SU-DHL-6 (cell line): ENCODE data around the gene SELENOT.

Experiments used
- H2AFZ ChIP-seq: fragments of 200-600 bp; sonication (generic); 2 replicates; pipeline ENCODE4 v1.6.1; 2014; ENCODE audit warnings: low read depth, mild to moderate bottlenecking, moderate library complexity, mixed read lengths, antibody characterized with exemption, low read length; ENCODE audit not compliant: severe bottlenecking
- H3F3A ChIP-seq: fragments of 200-600 bp; shearing (Covaris generic); 2 replicates; pipeline ENCODE4 v1.6.0; 2016; ENCODE audit warnings: antibody characterized with exemption, mild to moderate bottlenecking; ENCODE audit not compliant: insufficient read depth
- H3K27ac ChIP-seq: fragments of 200-600 bp; sonication (generic); 2 replicates; pipeline ENCODE4 v1.5.1; 2016; ENCODE audit warnings: low read depth, mild to moderate bottlenecking, low read length, moderate library complexity, mixed read lengths
- H3K27me3 ChIP-seq: fragments of 200-600 bp; sonication (generic), shearing (Covaris generic); 2 replicates; pipeline ENCODE4 v1.6.0; 2014; ENCODE audit warnings: mild to moderate bottlenecking, low read length
- H3K36me3 ChIP-seq: fragments of 200-600 bp; sonication (generic); 2 replicates; pipeline ENCODE4 v1.6.1; 2014; ENCODE audit warnings: mild to moderate bottlenecking, low read length, mixed read lengths
- H3K4me2 ChIP-seq: fragments of 300-600, 200-600 bp; shearing (Covaris generic), sonication (generic); 2 replicates; pipeline ENCODE4 v1.6.0; 2014; ENCODE audit warnings: low read length, low read depth, mild to moderate bottlenecking; ENCODE audit not compliant: poor library complexity, severe bottlenecking
- H3K4me3 ChIP-seq: fragments of 200-600 bp; sonication (generic); 2 replicates; pipeline ENCODE4 v1.5.1; 2014; ENCODE audit warnings: antibody characterized with exemption, low read length, mild to moderate bottlenecking, mixed read lengths; ENCODE audit not compliant: insufficient read depth, poor library complexity, severe bottlenecking
- H3K79me2 ChIP-seq: fragments of 200-600 bp; sonication (generic); 2 replicates; pipeline ENCODE4 v1.6.1; 2014; ENCODE audit warnings: mild to moderate bottlenecking, low read length, moderate library complexity; ENCODE audit not compliant: insufficient read depth
- H3K9ac ChIP-seq: fragments of 200-600 bp; sonication (generic); 2 replicates; pipeline ENCODE4 v1.7.0; 2014; ENCODE audit warnings: mild to moderate bottlenecking, low read length
- H3K9me2 ChIP-seq: fragments of 200-600 bp; sonication (generic); replicated peaks from 2 replicates; pipeline ENCODE4 v1.6.1; 2014; ENCODE audit warnings: low read length; ENCODE audit not compliant: insufficient read depth
- H3K9me3 ChIP-seq: fragments of 200-600 bp; sonication (generic); 2 replicates; pipeline ENCODE4 v1.6.1; 2014; ENCODE audit warnings: low read length, mixed read lengths; ENCODE audit not compliant: insufficient read depth
- H4K20me1 ChIP-seq: fragments of 200-600 bp; sonication (generic); 2 replicates; pipeline ENCODE4 v1.6.1; 2014; ENCODE audit warnings: low read depth, mild to moderate bottlenecking, antibody characterized with exemption, low read length, moderate library complexity, mixed read lengths
- EZH2phosphoT487 ChIP-seq: fragments of 200-600 bp; sonication (generic), shearing (Covaris generic); conservative IDR thresholded peaks from 2 replicates; pipeline ENCODE4 v1.6.1; 2018; ENCODE audit warnings: mild to moderate bottlenecking, antibody characterized with exemption, low read length, moderate library complexity, mixed read lengths
- TF ChIP-seq, protein P1 (sequence below): fragments of 200-600 bp; sonication (generic); IDR thresholded peaks from one replicate; pipeline ENCODE4 v1.5.1; 2017; ENCODE audit warnings: antibody characterized with exemption, mild to moderate bottlenecking, low read length, moderate library complexity; ENCODE audit not compliant: insufficient read depth, poor library complexity, severe bottlenecking

Gene SELENOT

DNA sequence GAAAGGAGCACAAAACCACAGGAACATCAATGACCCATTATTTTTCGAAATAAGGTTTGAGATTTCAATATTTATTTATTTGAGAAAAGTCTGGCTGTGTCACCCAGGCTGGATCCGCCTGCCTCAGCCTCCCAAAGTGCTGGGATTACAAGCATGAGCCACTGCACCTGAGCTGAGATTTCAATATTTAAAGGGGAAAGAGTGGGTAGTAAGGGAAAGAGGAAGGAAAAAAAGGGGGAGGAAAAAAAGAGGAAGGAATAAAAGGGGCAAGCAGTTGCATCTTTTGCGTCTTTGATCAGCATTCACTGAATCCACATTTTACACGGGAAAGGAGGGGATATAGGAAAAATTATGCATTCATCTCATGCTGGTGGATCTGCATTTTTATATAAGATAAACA is 53.2 kb downstream of the SELENOT start:
- TF ChIP-seq, protein P1, sequence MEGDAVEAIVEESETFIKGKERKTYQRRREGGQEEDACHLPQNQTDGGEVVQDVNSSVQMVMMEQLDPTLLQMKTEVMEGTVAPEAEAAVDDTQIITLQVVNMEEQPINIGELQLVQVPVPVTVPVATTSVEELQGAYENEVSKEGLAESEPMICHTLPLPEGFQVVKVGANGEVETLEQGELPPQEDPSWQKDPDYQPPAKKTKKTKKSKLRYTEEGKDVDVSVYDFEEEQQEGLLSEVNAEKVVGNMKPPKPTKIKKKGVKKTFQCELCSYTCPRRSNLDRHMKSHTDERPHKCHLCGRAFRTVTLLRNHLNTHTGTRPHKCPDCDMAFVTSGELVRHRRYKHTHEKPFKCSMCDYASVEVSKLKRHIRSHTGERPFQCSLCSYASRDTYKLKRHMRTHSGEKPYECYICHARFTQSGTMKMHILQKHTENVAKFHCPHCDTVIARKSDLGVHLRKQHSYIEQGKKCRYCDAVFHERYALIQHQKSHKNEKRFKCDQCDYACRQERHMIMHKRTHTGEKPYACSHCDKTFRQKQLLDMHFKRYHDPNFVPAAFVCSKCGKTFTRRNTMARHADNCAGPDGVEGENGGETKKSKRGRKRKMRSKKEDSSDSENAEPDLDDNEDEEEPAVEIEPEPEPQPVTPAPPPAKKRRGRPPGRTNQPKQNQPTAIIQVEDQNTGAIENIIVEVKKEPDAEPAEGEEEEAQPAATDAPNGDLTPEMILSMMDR, result no peak
- TF ChIP-seq EZH2phosphoT487, result no peak
- Histone ChIP-seq H3K4me2 (no peak overlapping the region), H3K79me2 (no peaks in the 10 kb centered on the region), H3K27me3 (no peaks in the 10 kb centered on the region), H3K9ac (no peak overlapping the region), H3K4me3 (no peak overlapping the region), H3K27ac (no peak overlapping the region), H3K9me2 (no peaks in the 10 kb centered on the region), H4K20me1 (no peaks in the 10 kb centered on the region), H3F3A (no peaks in the 10 kb centered on the region), H3K9me3 (no peaks in the 10 kb centered on the region), H2AFZ (no peak overlapping the region), H3K36me3 (no peaks in the 10 kb centered on the region)

GRCh38 chr3:150662410-150663200 is 59.5 kb downstream of the SELENOT start:
- no peak overlapping the region for H3K4me3 ChIP-seq
- H3K9me2 ChIP-seq, result no peaks in the 10 kb centered on the region
- TF ChIP-seq EZH2phosphoT487, result no peak
- TF ChIP-seq, protein P1, result no peak
- H3F3A ChIP-seq, result no peaks in the 10 kb centered on the region
- H3K36me3 ChIP-seq, result no peaks in the 10 kb centered on the region
- H3K9me3 ChIP-seq, result no peaks in the 10 kb centered on the region
- H3K79me2 ChIP-seq, result no peaks in the 10 kb centered on the region
- H3K4me2 ChIP-seq, result no peak overlapping the region
- H3K27me3 ChIP-seq, result no peaks in the 10 kb centered on the region
- no peaks in the 10 kb centered on the region for H4K20me1 ChIP-seq
- H3K27ac ChIP-seq, result no peak overlapping the region
- H3K9ac ChIP-seq, result no peak overlapping the region
- H2AFZ ChIP-seq, result no peak overlapping the region

DNA sequence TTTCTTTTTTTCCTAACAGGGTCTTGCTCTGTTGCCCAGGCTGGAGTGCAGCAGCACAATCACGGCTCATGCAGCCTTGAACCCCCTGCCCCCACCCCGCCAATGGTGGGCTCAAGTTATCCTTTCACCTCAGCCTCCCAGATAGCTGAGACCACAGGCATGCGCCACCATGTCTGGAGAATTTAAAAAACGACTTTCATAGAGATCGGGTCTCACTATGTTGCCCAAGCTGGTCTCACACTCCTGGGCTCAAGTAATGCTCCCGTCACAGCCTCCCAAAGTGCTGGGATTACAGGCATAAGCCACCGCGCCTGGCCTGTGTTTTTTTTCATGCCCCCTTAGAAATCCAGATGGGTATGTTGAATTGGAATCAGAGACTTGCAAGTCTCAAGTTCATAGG is 60.3 kb downstream of the SELENOT start:
- no peaks in the 10 kb centered on the region for H3K27me3 ChIP-seq
- H3K4me3 ChIP-seq, result no peak overlapping the region
- H3K27ac ChIP-seq, result no peak overlapping the region
- no peaks in the 10 kb centered on the region for H3K36me3 ChIP-seq
- TF ChIP-seq, protein P1, result no peak
- TF ChIP-seq EZH2phosphoT487, result no peak
- no peak overlapping the region for H3K4me2 ChIP-seq
- no peaks in the 10 kb centered on the region for H3K9me3 ChIP-seq
- H4K20me1 ChIP-seq, result no peaks in the 10 kb centered on the region
- H3K9ac ChIP-seq, result no peak overlapping the region
- no peaks in the 10 kb centered on the region for H3K9me2 ChIP-seq
- no peaks in the 10 kb centered on the region for H3F3A ChIP-seq
- no peaks in the 10 kb centered on the region for H3K79me2 ChIP-seq
- H2AFZ ChIP-seq, result no peak overlapping the region
